HG02759 (cell line): ENCODE measurements around the gene NKPD1.

Experiments used
- ATAC-seq: cut with Tn5 transposase; IDR thresholded peaks from one replicate; pipeline ENCODE4 v1.9.1; 2021; ENCODE audit warnings: mild to moderate bottlenecking, moderate library complexity; ENCODE audit not compliant: unreplicated experiment

Gene NKPD1

GRCh38 chr19:45119582-45119981 is 41.2 kb downstream of the NKPD1 start:
- no peak for ATAC-seq

- peak; percentile 54 for ATAC-seq
Measured at GRCh38 chr19:45118591-45119355, 42.0 kb downstream of the NKPD1 start.

- ATAC-seq, result no peak
Measured at GRCh38 chr19:45118106-45118505, 42.7 kb downstream of the NKPD1 start.

DNA sequence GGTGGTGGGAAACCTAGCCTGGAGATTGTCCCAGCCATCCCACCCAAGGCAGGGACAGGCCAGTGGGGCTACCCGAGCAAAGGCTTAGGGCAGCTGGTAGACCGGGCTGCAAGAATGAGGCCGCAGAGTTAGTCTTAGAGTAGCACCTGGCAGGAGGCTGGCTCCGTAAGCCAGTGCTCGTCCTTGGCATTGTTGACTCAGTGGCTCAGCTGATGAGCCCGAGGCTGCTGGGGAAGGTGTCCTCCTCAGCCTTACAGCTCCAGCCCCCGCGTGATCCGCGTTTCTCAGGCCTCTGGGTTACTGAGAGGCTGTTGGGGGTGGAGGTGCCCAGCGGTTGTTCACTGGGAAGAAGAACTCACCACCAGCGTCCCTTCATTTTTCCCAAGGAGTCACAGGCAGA is 43.1 kb downstream of the NKPD1 start:
- ATAC-seq, result no peak

DNA sequence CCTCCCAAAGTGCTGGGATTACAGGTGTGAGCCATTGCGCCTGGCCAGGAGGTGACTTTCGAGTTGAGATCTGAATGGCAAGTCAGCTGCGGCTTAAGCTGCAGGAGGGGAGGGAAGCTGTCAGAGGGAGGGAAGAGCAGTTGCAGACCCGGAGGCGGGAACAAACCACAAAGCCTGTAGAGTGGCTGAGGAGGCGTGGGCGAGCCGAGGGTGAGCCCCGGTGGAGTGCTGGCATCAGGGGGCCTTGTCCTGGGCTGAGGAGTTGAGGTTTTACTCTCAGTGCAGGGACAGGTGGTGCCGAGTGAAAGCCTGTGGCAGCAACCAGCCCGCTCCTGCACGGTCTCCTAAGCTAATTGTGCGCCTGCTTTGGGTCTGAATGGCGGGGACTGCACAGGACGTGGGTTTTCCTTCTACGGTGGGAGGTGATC is 43.6 kb downstream of the NKPD1 start:
- ATAC-seq, result no peak

GRCh38 chr19:45115809-45116615 is 44.8 kb downstream of the NKPD1 start:
- no peak for ATAC-seq

GRCh38 chr19:45114116-45114515 is 46.7 kb downstream of the NKPD1 start:
- no peak for ATAC-seq

- ATAC-seq, result no peak
Measured at GRCh38 chr19:45113628-45114027, 47.2 kb downstream of the NKPD1 start.

DNA sequence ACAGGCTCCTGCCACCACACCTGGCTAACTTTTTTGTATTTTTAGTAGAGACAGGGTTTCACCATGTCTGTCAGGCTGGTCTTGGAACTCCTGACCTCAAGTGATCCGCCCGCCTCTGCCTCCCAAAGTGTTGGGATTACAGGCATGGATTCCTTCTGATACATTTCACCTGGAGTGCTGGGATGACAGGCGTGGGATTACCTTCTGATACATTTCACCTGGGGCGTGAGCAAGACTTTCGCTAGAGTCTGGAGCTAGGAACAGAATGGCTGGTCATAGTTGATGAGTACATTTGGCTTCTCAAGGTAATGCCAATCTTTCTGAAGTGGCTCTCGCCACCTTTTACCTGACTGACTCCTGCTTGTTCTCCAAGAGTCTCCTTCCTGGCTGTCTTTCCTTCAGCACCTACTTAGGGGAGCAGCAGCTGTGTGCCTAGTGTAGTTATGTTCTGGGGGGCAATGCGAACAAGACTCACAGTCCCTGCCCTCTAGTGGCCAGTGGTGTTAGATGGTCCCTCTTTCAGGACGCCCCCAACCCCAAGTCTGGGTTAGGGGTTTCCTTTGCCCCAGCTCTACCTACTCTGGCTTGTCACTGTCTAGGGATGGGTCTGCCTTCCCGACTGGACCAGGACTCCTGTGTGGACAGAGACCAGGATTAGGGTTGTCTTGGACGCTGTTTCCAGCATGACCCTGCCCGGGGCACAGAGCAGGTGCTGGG is 48.5 kb downstream of the NKPD1 start:
- ATAC-seq, result no peak
